Keratinocyte (primary cell): Measurements from ENCODE around the gene BEST3.

Experiments
- EZH2 ChIP-seq: IDR thresholded peaks from one replicate; pipeline ENCODE4 v1.6.1; 2012; ENCODE audit warnings: inconsistent platforms, mild to moderate bottlenecking, low read length, moderate library complexity
- TF ChIP-seq, protein P1 (sequence below), 3 experiments: IDR thresholded peaks in 1 of 3; conservative IDR thresholded peaks in 1 of 3; optimal IDR thresholded peaks in 1 of 3; 2 replicates in 2 of 3; 3 replicates in 1 of 3; pipeline versions ENCODE3 to v1.5.1; 2011; ENCODE audit warnings: low read length in 3 of 3, mild to moderate bottlenecking in 3 of 3, moderate library complexity in 2 of 3, control low read depth in 1 of 3, inconsistent platforms in 1 of 3; ENCODE audit not compliant: insufficient read depth in 2 of 3; ENCODE audit errors: extremely low read depth in 1 of 3

GRCh38 chr12:69714542-69714941 lies 15.4 kb upstream of the BEST3 start:
- TF ChIP-seq, protein P1, sequence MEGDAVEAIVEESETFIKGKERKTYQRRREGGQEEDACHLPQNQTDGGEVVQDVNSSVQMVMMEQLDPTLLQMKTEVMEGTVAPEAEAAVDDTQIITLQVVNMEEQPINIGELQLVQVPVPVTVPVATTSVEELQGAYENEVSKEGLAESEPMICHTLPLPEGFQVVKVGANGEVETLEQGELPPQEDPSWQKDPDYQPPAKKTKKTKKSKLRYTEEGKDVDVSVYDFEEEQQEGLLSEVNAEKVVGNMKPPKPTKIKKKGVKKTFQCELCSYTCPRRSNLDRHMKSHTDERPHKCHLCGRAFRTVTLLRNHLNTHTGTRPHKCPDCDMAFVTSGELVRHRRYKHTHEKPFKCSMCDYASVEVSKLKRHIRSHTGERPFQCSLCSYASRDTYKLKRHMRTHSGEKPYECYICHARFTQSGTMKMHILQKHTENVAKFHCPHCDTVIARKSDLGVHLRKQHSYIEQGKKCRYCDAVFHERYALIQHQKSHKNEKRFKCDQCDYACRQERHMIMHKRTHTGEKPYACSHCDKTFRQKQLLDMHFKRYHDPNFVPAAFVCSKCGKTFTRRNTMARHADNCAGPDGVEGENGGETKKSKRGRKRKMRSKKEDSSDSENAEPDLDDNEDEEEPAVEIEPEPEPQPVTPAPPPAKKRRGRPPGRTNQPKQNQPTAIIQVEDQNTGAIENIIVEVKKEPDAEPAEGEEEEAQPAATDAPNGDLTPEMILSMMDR (optimal IDR thresholded peaks at IDR 0.05 in 1 of 3, IDR thresholded peaks at IDR 0.05 in 1 of 3, conservative IDR thresholded peaks at IDR 0.05 in 1 of 3; ENCODE audit: extremely low read depth in 1 of 3, insufficient read depth in 2 of 3, low read length in 3 of 3): no peak
- no peak for TF ChIP-seq EZH2
